ENCODE data around the gene COL6A3. TPM values are rescaled to one million over a fixed set of nuclear protein-coding genes. Genes with fewer than 3 reads are reported as not detected.

Gene COL6A3
- total RNA-seq, 1 donor from 2014 or later, result 645 TPM

DNA sequence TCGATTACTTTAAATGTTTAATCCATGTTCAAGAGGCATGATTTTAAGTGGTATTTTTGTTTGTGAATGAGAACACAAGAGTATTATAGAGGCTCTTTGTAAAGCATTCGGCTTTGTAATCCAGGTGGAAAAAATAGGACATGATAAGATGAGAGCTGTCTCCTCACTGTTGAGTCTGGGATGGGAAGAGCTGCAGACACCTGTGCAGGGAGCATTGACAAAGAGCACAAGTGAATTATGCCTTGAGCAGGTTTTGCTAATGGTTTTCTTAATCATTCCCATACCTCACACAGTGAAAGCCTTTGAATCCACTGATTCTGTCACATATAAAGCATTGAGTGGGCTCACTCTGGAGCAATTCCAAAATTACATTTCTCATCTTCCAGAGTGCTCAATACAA, 9.6 kb downstream of the COL6A3 start:
- DNase-seq (ENCODE audit: low spot score in 2 of 2, unreplicated experiment in 2 of 2), result no peak
- no peaks in the 10 kb centered on the region for H3K9me3 Mint-ChIP-seq
- H3K36me3 Mint-ChIP-seq, result no peaks in the 10 kb centered on the region
- TF ChIP-seq, protein P1, sequence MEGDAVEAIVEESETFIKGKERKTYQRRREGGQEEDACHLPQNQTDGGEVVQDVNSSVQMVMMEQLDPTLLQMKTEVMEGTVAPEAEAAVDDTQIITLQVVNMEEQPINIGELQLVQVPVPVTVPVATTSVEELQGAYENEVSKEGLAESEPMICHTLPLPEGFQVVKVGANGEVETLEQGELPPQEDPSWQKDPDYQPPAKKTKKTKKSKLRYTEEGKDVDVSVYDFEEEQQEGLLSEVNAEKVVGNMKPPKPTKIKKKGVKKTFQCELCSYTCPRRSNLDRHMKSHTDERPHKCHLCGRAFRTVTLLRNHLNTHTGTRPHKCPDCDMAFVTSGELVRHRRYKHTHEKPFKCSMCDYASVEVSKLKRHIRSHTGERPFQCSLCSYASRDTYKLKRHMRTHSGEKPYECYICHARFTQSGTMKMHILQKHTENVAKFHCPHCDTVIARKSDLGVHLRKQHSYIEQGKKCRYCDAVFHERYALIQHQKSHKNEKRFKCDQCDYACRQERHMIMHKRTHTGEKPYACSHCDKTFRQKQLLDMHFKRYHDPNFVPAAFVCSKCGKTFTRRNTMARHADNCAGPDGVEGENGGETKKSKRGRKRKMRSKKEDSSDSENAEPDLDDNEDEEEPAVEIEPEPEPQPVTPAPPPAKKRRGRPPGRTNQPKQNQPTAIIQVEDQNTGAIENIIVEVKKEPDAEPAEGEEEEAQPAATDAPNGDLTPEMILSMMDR (IDR thresholded peaks at IDR 0.05; ENCODE audit: unreplicated experiment), result no peak
- no peaks in the 10 kb centered on the region for H3K27me3 Mint-ChIP-seq (ENCODE audit: low read depth)
- H3K27ac Mint-ChIP-seq, result no peak overlapping the region
- H3K4me3 Mint-ChIP-seq, result no peak overlapping the region
- peaks cover 28% of the 10 kb centered on the region for H3K4me1 Mint-ChIP-seq

DNA sequence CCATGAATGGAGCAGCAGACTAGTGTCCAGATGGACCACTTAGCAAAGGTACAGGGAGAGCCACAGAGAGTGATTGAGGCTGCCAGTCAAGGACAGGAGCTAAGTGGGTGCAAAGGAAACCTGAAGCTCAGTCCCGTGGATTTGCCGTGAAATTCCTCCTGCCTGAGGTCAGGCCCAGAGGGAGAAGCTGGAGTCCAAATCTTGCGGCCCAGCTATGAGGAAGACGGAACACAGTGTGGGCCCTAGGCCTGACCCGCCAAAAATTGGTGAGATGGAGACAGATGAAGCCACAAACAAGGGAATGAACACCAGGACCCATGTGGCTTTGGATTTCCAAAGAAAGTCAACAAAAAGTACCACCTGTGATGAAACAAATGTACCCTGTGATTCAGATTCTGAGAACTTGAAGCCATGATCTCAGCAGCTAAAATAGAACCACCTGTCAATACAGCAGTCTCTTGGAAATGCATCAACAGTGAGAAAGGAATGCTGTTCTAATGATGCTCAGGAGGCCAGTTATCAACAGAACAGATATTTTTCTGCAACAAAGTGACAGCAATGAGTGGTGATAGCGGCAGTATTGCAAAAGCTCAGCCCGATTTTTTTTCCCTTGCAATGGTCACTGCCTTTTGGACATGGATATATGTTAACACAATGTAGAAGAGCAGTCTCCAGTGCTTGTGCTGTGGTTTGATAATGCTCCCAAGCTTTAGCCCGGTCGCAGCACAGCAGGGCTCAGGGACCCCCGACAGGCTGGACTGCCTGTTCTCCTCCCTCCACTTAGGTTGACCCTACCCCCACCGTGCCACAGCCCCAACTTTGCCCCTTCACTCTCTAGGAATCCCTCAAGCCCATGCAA, 10.7 kb downstream of the COL6A3 start:
- H3K9me3 Mint-ChIP-seq, result no peaks in the 10 kb centered on the region
- no peaks in the 10 kb centered on the region for H3K27me3 Mint-ChIP-seq (ENCODE audit: low read depth)

DNA sequence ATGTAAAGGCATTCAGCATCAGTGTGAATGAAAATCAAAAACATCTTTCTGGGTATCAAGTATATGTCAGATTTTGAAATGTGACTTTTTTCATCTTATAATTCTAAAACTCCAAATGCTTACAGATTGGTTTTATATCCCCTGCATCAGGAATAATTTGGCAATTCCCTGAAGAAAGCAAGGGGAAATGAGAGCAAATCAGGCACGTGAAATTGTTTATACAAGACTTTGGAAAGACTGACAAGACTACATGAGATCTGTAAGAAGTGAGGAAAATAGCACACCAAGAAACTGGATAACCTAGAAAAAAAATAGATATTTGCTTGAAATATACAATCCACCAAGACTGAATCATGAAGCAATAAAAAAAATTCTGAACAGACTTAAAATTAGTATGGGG, 13.8 kb downstream of the COL6A3 start:
- Mint-ChIP-seq H3K9me3 (no peaks in the 10 kb centered on the region), H3K27ac (no peak overlapping the region), H3K36me3 (no peaks in the 10 kb centered on the region), H3K27me3 (ENCODE audit: low read depth) (no peaks in the 10 kb centered on the region), H3K4me3 (no peak overlapping the region), H3K4me1 (peaks cover 13% of the 10 kb centered on the region)
- DNase-seq (ENCODE audit: low spot score in 2 of 2, unreplicated experiment in 2 of 2), result no peak
- TF ChIP-seq, protein P1 (IDR thresholded peaks at IDR 0.05; ENCODE audit: unreplicated experiment), result no peak

More for the DNA sequence above, 10.7 kb downstream of the COL6A3 start:
- peaks cover 21% of the 10 kb centered on the region for H3K4me1 Mint-ChIP-seq
- TF ChIP-seq, protein P1 (IDR thresholded peaks at IDR 0.05; ENCODE audit: unreplicated experiment), result no peak
- no peaks in the 10 kb centered on the region for H3K36me3 Mint-ChIP-seq
- no peak overlapping the region for H3K4me3 Mint-ChIP-seq
- DNase-seq (ENCODE audit: low spot score in 2 of 2, unreplicated experiment in 2 of 2), result no peak
- no peak overlapping the region for H3K27ac Mint-ChIP-seq

DNA sequence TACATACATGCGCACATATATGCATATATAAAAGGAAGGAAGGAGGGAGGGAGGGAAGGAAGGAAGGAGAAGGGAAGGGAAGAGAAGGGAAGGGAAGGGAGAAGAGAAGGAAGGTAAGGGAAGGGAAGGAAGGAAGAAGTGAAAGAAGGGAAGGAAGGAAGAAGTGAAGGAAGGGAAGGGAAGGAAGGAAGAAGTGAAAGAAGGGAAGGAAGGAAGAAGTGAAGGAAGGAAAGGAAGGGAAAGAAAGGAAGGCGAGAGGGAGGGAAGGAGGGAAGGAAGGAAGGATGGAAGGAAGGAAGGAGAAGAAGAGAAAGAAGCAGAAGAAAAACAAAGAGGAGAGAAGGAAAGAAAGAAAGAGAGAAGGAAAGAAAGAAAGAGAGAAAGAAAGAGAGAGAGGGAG, 16.9 kb downstream of the COL6A3 start:
- TF ChIP-seq, protein P1 (IDR thresholded peaks at IDR 0.05; ENCODE audit: unreplicated experiment), result no peak

DNA sequence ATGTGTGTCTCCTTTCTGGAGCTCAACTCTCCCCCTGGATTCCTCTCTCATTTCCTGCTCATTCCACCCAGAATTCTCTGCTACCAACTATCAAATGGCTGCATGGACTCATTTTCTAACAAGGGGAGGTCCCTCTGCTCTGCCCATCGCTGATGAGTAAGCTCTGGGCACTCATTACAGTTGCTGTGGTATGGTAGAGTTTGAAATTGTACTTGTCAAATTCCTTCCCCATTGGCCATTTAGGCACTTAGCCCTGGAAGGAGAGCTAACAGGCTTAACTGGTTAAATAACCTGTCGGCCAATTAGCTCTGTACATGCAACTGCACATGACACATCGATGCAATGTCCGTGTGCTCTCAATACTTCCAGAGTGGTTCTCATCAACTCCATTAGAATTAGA, 20.4 kb downstream of the COL6A3 start:
- H3K4me3 Mint-ChIP-seq, result no peak overlapping the region
- H3K9me3 Mint-ChIP-seq, result no peaks in the 10 kb centered on the region
- H3K36me3 Mint-ChIP-seq, result no peaks in the 10 kb centered on the region
- DNase-seq (ENCODE audit: low spot score in 2 of 2, unreplicated experiment in 2 of 2), result no peak
- TF ChIP-seq, protein P1 (IDR thresholded peaks at IDR 0.05; ENCODE audit: unreplicated experiment), result no peak
- no peak overlapping the region for H3K27ac Mint-ChIP-seq
- H3K27me3 Mint-ChIP-seq (ENCODE audit: low read depth), result no peaks in the 10 kb centered on the region
- peaks cover 14% of the 10 kb centered on the region for H3K4me1 Mint-ChIP-seq

More for the DNA sequence above, 16.9 kb downstream of the COL6A3 start:
- Mint-ChIP-seq H3K27me3 (ENCODE audit: low read depth) (no peaks in the 10 kb centered on the region), H3K4me1 (peaks cover 6% of the 10 kb centered on the region), H3K36me3 (no peaks in the 10 kb centered on the region), H3K4me3 (no peak overlapping the region), H3K27ac (no peak overlapping the region), H3K9me3 (no peaks in the 10 kb centered on the region)
- DNase-seq (ENCODE audit: low spot score in 2 of 2, unreplicated experiment in 2 of 2), result no peak
